Thyroid gland (tissue), 4 donors: ENCODE data around the gene CAMK2G. TPM values are rescaled to one million over a fixed set of nuclear protein-coding genes. Genes with fewer than 3 reads are reported as not detected.

Source experiments
- DNase-seq, 2 donors: peaks; one replicate each; pipeline ENCODE4 v3.0.0-alpha.2; 2019
- H3K27ac ChIP-seq, 3 donors: fragments of 200-600 bp; sonication (generic); 1 replicate in 2 of 3; 2 replicates in 1 of 3; pipeline ENCODE4 v1.5.1; 2016 to 2019; ENCODE audit warnings: mild to moderate bottlenecking in 1 of 3, moderate library complexity in 1 of 3
- H3K27me3 ChIP-seq: fragments of 200-600 bp; sonication (generic); one replicate; pipeline ENCODE4 v1.5.1; 2019
- H3K36me3 ChIP-seq, 2 donors: fragments of 200-600 bp; sonication (generic); one replicate each; pipeline ENCODE4 v1.5.1; 2016 to 2019
- H3K4me1 ChIP-seq, 2 donors: fragments of 200-600 bp; sonication (generic); one replicate each; pipeline ENCODE4 v1.5.1; 2017 to 2019
- H3K4me3 ChIP-seq, 3 donors: fragments of 200-600 bp; sonication (generic); replicated peaks in 1 of 3; 1 replicate in 2 of 3; 2 replicates in 1 of 3; pipeline ENCODE4 v1.5.1; 2016; ENCODE audit warnings: mild to moderate bottlenecking in 1 of 3
- H3K9me3 ChIP-seq: fragments of 200-600 bp; sonication (generic); one replicate; pipeline ENCODE4 v1.5.1; 2017
- CTCF ChIP-seq, 6 experiments: fragments of 200-600 bp in 3 of 6; fragments of 450-650 bp in 3 of 6; sonication (generic) in 3 of 6; IDR thresholded peaks; one replicate each; pipeline ENCODE4 v1.5.1; 2016 to 2019; ENCODE audit warnings: antibody characterized with exemption in 6 of 6, mild to moderate bottlenecking in 2 of 6, inconsistent platforms in 1 of 6, moderate library complexity in 1 of 6
- POLR2A ChIP-seq, 2 donors: fragments of 450-650 bp; IDR thresholded peaks; one replicate each; pipeline ENCODE4 v1.6.1; 2017; ENCODE audit warnings: antibody characterized with exemption in 2 of 2, mild to moderate bottlenecking in 2 of 2, moderate library complexity in 1 of 2
- WGBS, 2 donors: methylation state at CpG; one replicate each; pipeline ENCODE4 v1.1.5; 2017; 5-methylcytosine and 5-hydroxymethylcytosine counted together
- intact Hi-C: fragments of 100-400 bp; cut with DNase I; formaldehyde crosslinking; loops from one replicate; pipeline ENCODE4 v1.15.1; 2023
- total RNA-seq, 4 donors: library from RNA; depleted of rRNA; stranded (reverse); fragments of >200 nt; gene quantifications; one replicate each; pipeline ENCODE4 v1.2.3, GENCODE V29; 2016

CAMK2G gene
- total RNA-seq, 4 donors from 2014 or later = 21.2 to 27.4 (median 22.3) TPM

- H3K36me3 ChIP-seq = peaks cover 24% of the 10 kb centered on the region in 2 donors
- intact Hi-C loops = no loop called here
- 0 to 9% methylated on average over 2 of the region's 2 CpGs for WGBS, 2 donors
- TF ChIP-seq CTCF (IDR thresholded peaks at IDR 0.05) = no peak
- TF ChIP-seq POLR2A (IDR thresholded peaks at IDR 0.05) = no peak
- DNase-seq = no peak
- H3K9me3 ChIP-seq = no peaks in the 10 kb centered on the region
- H3K4me3 ChIP-seq = peak overlapping the region; percentile 91 to 99 (median 98)
- H3K27ac ChIP-seq = peak overlapping the region in 2 of 3 donors; percentile 78 to 88
- H3K27me3 ChIP-seq = no peaks in the 10 kb centered on the region
- peaks cover 27 to 30% of the 10 kb centered on the region in 2 donors for H3K4me1 ChIP-seq
Measured at GRCh38 chr10:73786512-73786885, 87.9 kb downstream of the CAMK2G start.

DNA sequence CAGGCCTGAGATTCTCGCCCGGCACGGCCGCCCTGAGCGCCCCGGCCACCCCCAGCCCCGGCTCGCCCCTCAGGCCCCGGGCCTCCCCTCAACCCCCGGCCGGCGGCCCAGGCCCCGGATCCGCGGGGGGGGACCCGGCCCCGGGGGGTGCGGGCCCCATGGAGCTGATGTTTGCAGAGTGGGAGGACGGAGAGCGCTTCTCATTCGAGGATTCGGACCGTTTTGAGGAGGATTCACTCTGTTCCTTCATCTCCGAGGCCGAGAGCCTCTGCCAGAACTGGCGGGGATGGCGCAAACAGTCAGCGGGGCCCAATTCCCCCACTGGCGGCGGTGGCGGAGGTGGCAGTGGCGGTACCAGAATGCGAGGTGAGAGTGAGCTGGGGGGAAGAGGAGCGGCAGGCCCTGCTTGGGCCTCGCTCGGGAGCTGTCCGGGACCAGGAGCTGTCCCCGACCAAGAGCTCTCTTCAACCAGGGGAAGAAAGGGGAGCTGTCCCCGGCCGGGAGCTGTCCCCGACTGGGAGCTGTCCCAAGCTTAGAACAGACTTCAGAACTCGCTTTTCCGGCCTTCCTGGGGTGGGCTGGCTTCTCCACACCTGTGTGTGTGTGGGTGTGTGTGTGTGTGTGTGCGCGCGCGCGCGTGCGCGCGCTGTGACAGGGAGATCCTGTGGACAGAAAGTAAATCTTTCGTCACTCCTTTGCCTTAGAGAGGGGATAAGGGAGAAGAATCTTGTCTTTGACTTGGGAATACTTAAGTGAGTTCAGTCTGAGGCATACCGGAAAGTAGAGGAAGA, 88.4 kb downstream of the CAMK2G start:
- Histone ChIP-seq H3K4me3 (peak overlapping the region; percentile 91 to 99 (median 98)), H3K27me3 (no peaks in the 10 kb centered on the region), H3K9me3 (no peaks in the 10 kb centered on the region), H3K27ac (peak overlapping the region; percentile 78 to 88 (median 78)), H3K4me1 (peaks cover 32 to 33% of the 10 kb centered on the region in 2 donors), H3K36me3 (peaks cover 18% of the 10 kb centered on the region in 2 donors)
- intact Hi-C loops = no loop called here
- TF ChIP-seq POLR2A (IDR thresholded peaks at IDR 0.05) (no peak), CTCF (IDR thresholded peaks at IDR 0.05) (no peak)
- WGBS, 2 donors = 1% methylated on average over 30 to 42 of the region's 54 CpGs
- peak; percentile 43 to 52 for DNase-seq

- Histone ChIP-seq H3K4me1 (peaks cover 33 to 35% of the 10 kb centered on the region in 2 donors), H3K36me3 (peaks cover 11 to 12% of the 10 kb centered on the region in 2 donors), H3K9me3 (no peaks in the 10 kb centered on the region), H3K4me3 (peak within 1 kb of the TSS; percentile 91 to 99 (median 98)), H3K27me3 (no peaks in the 10 kb centered on the region), H3K27ac (peak within 1 kb of the TSS; percentile 78 to 88 (median 78))
- WGBS, 2 donors = 0% methylated on average over 25 to 36 of the region's 36 CpGs
- intact Hi-C loops = no loop called here
- TF ChIP-seq CTCF (IDR thresholded peaks at IDR 0.05) (peak in 1 of 6 experiments; percentile 25), POLR2A (IDR thresholded peaks at IDR 0.05) (peak in 1 of 2 donors; percentile 80)
- peak; percentile 88 to 89 for DNase-seq
Measured at GRCh38 chr10:73785211-73785720, 89.1 kb downstream of the CAMK2G start, which contains the start of gene ZSWIM8. Gene ZSWIM8 (plus strand): TSS chr10:73785606. CDS start chr10:73785879, 273 bp downstream.

- H3K9me3 ChIP-seq = no peaks in the 10 kb centered on the region
- peak overlapping the region in 1 of 3 donors; percentile 91 for H3K4me3 ChIP-seq
- TF ChIP-seq POLR2A (IDR thresholded peaks at IDR 0.05) = no peak
- TF ChIP-seq CTCF (IDR thresholded peaks at IDR 0.05) = no peak
- peaks cover 3 to 6% of the 10 kb centered on the region in 2 donors for H3K36me3 ChIP-seq
- H3K4me1 ChIP-seq = peaks cover 33 to 34% of the 10 kb centered on the region in 2 donors
- intact Hi-C loops = no loop called here
- WGBS, 2 donors = 52 to 55% methylated on average over 2 of the region's 2 CpGs
- peak overlapping the region in 2 of 3 donors; percentile 91 to 92 for H3K27ac ChIP-seq
- DNase-seq = no peak
- H3K27me3 ChIP-seq = no peaks in the 10 kb centered on the region
Measured at GRCh38 chr10:73782749-73783085, 91.6 kb downstream of the CAMK2G start.
